ENCODE measurements around the gene COL4A2.

The COL4A2 gene

GRCh38 chr13:110466266-110466915, 159.3 kb downstream of the COL4A2 start:
- H3K9me3 ChIP-seq (ENCODE audit: insufficient read depth, low read length): no peaks in the 10 kb centered on the region
- H3K4me3 ChIP-seq (ENCODE audit: insufficient read length, low read depth): no peak overlapping the region
- H3K4me1 ChIP-seq (ENCODE audit: insufficient read depth, insufficient read length): no peaks in the 10 kb centered on the region
- no peak for DNase-seq (ENCODE audit: low read depth, low spot score)
- H3K36me3 ChIP-seq (ENCODE audit: insufficient read depth, insufficient read length, low read length): peaks cover 87% of the 10 kb centered on the region
- H3K27me3 ChIP-seq (ENCODE audit: insufficient read depth, insufficient read length): no peaks in the 10 kb centered on the region
- no peak overlapping the region for H3K9ac ChIP-seq (ENCODE audit: insufficient read length, low read depth)
- TF ChIP-seq SUZ12 (IDR thresholded peaks at IDR 0.05; ENCODE audit: extremely low read depth, insufficient read depth, insufficient read length) (no peak), YY1 (IDR thresholded peaks at IDR 0.05; ENCODE audit: insufficient read depth, insufficient read length) (no peak), ZNF274 (IDR thresholded peaks at IDR 0.05; ENCODE audit: low read depth, low read length) (no peak)

GRCh38 chr13:110467516-110468110, 160.5 kb downstream of the COL4A2 start:
- no peak overlapping the region for H3K9ac ChIP-seq (ENCODE audit: insufficient read length, low read depth)
- H3K4me3 ChIP-seq (ENCODE audit: insufficient read length, low read depth): no peak overlapping the region
- DNase-seq (ENCODE audit: low read depth, low spot score): no peak
- no peak for TF ChIP-seq ZNF274 (IDR thresholded peaks at IDR 0.05; ENCODE audit: low read depth, low read length)
- no peaks in the 10 kb centered on the region for H3K4me1 ChIP-seq (ENCODE audit: insufficient read depth, insufficient read length)
- H3K36me3 ChIP-seq (ENCODE audit: insufficient read depth, insufficient read length, low read length): peaks cover 87% of the 10 kb centered on the region
- no peaks in the 10 kb centered on the region for H3K27me3 ChIP-seq (ENCODE audit: insufficient read depth, insufficient read length)
- H3K9me3 ChIP-seq (ENCODE audit: insufficient read depth, low read length): no peaks in the 10 kb centered on the region

GRCh38 chr13:110468986-110469495, 162.0 kb downstream of the COL4A2 start:
- Histone ChIP-seq H3K4me3 (ENCODE audit: insufficient read length, low read depth) (no peak overlapping the region), H3K9me3 (ENCODE audit: insufficient read depth, low read length) (no peaks in the 10 kb centered on the region), H3K27me3 (ENCODE audit: insufficient read depth, insufficient read length) (no peaks in the 10 kb centered on the region), H3K9ac (ENCODE audit: insufficient read length, low read depth) (no peak overlapping the region), H3K36me3 (ENCODE audit: insufficient read depth, insufficient read length, low read length) (peaks cover 83% of the 10 kb centered on the region), H3K4me1 (ENCODE audit: insufficient read depth, insufficient read length) (no peaks in the 10 kb centered on the region)
- DNase-seq (ENCODE audit: low read depth, low spot score): no peak
- no peak for TF ChIP-seq YY1 (IDR thresholded peaks at IDR 0.05; ENCODE audit: insufficient read depth, insufficient read length)
- no peak for TF ChIP-seq SUZ12 (IDR thresholded peaks at IDR 0.05; ENCODE audit: extremely low read depth, insufficient read depth, insufficient read length)
- TF ChIP-seq ZNF274 (IDR thresholded peaks at IDR 0.05; ENCODE audit: low read depth, low read length): no peak

GRCh38 chr13:110469597-110469996, 162.5 kb downstream of the COL4A2 start:
- Histone ChIP-seq H3K4me3 (ENCODE audit: insufficient read length, low read depth) (no peak overlapping the region), H3K4me1 (ENCODE audit: insufficient read depth, insufficient read length) (no peaks in the 10 kb centered on the region), H3K27me3 (ENCODE audit: insufficient read depth, insufficient read length) (no peaks in the 10 kb centered on the region), H3K36me3 (ENCODE audit: insufficient read depth, insufficient read length, low read length) (peaks cover 83% of the 10 kb centered on the region), H3K9me3 (ENCODE audit: insufficient read depth, low read length) (no peaks in the 10 kb centered on the region), H3K9ac (ENCODE audit: insufficient read length, low read depth) (no peak overlapping the region)
- DNase-seq (ENCODE audit: low read depth, low spot score): no peak
- no peak for TF ChIP-seq YY1 (IDR thresholded peaks at IDR 0.05; ENCODE audit: insufficient read depth, insufficient read length)
- no peak for TF ChIP-seq SUZ12 (IDR thresholded peaks at IDR 0.05; ENCODE audit: extremely low read depth, insufficient read depth, insufficient read length)
- no peak for TF ChIP-seq ZNF274 (IDR thresholded peaks at IDR 0.05; ENCODE audit: low read depth, low read length)

DNA sequence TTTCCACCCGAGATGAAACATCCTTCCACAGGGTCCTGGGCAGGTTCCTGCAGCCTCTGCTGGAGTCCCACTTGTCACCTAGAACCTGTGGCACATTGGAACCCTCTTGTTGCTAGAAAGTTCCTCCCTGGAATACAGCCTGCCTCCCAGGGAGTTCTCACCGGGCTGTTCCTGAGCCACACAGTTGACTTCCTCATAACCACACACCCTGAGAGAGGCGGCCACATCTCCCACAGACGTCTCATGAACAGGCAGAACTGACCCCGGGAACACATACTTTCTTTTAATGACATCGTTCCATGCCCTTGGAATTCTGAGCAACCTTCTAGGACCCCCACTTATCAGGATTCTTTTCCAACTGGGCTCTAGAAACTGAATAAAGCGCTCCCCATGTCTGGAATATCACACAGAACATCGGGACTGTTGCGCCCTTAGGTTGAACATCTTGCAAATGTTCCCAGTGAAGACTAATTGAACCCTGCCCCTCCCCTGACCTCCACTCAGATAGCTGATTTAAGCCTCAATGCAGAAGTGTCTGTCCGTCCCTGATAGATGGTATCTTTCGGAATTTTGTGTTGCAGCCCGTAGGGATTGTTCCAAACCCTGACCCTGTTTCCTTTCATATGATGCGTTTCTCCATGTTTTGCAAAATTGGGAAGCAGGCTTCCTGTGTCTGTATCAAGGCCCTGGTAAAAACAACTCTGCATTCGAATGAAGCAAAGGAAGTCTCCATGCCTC, 163.4 kb downstream of the COL4A2 start:
- H3K27me3 ChIP-seq (ENCODE audit: insufficient read depth, insufficient read length): no peaks in the 10 kb centered on the region
- TF ChIP-seq ZNF274 (IDR thresholded peaks at IDR 0.05; ENCODE audit: low read depth, low read length): no peak
- TF ChIP-seq SUZ12 (IDR thresholded peaks at IDR 0.05; ENCODE audit: extremely low read depth, insufficient read depth, insufficient read length): no peak
- TF ChIP-seq YY1 (IDR thresholded peaks at IDR 0.05; ENCODE audit: insufficient read depth, insufficient read length): no peak
- H3K9me3 ChIP-seq (ENCODE audit: insufficient read depth, low read length): no peaks in the 10 kb centered on the region
- peaks cover 85% of the 10 kb centered on the region for H3K36me3 ChIP-seq (ENCODE audit: insufficient read depth, insufficient read length, low read length)
- H3K9ac ChIP-seq (ENCODE audit: insufficient read length, low read depth): no peak overlapping the region
- no peak for DNase-seq (ENCODE audit: low read depth, low spot score)
- no peak overlapping the region for H3K4me3 ChIP-seq (ENCODE audit: insufficient read length, low read depth)
- H3K4me1 ChIP-seq (ENCODE audit: insufficient read depth, insufficient read length): no peaks in the 10 kb centered on the region

DNA sequence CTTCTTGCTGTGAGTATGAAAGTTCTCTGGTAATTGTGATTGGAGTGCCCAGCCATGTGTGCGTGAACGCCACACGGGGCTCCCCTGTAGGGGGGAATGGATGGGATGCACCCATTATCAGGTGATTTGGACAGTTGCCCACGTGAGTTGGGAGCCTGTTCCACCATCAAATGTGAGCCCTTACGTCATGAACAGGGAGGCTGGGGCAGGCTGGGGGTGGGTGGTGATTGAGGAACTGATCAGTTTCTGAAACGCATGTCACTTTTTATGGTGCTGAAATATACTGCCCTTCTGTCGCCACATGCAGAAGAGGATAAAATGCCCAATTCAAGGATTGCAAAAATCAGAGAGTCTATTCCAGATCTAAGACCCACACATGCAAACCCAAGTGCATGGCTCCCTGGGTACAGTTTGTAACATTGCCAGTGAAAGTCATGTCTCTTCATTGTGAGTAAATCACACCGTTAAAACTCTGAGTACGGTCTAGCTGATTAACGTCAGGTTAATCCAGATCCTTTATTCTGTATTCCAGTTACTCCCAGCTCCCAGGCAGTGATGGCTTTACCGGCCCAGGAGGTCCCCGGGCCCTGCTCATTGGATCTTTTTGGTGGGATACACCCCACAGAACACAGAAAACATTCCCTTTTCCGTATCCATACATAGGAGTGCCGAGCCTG, 164.2 kb downstream of the COL4A2 start:
- Histone ChIP-seq H3K4me3 (ENCODE audit: insufficient read length, low read depth) (no peak overlapping the region), H3K4me1 (ENCODE audit: insufficient read depth, insufficient read length) (no peaks in the 10 kb centered on the region), H3K36me3 (ENCODE audit: insufficient read depth, insufficient read length, low read length) (peaks cover 85% of the 10 kb centered on the region), H3K27me3 (ENCODE audit: insufficient read depth, insufficient read length) (no peaks in the 10 kb centered on the region), H3K9me3 (ENCODE audit: insufficient read depth, low read length) (no peaks in the 10 kb centered on the region), H3K9ac (ENCODE audit: insufficient read length, low read depth) (no peak overlapping the region)
- TF ChIP-seq ZNF274 (IDR thresholded peaks at IDR 0.05; ENCODE audit: low read depth, low read length): no peak
- no peak for TF ChIP-seq YY1 (IDR thresholded peaks at IDR 0.05; ENCODE audit: insufficient read depth, insufficient read length)
- no peak for TF ChIP-seq SUZ12 (IDR thresholded peaks at IDR 0.05; ENCODE audit: extremely low read depth, insufficient read depth, insufficient read length)
- DNase-seq (ENCODE audit: low read depth, low spot score): no peak

GRCh38 chr13:110471833-110472162, 164.7 kb downstream of the COL4A2 start:
- Histone ChIP-seq H3K9me3 (ENCODE audit: insufficient read depth, low read length) (no peaks in the 10 kb centered on the region), H3K36me3 (ENCODE audit: insufficient read depth, insufficient read length, low read length) (peaks cover 85% of the 10 kb centered on the region), H3K27me3 (ENCODE audit: insufficient read depth, insufficient read length) (no peaks in the 10 kb centered on the region), H3K9ac (ENCODE audit: insufficient read length, low read depth) (no peak overlapping the region), H3K4me3 (ENCODE audit: insufficient read length, low read depth) (no peak overlapping the region), H3K4me1 (ENCODE audit: insufficient read depth, insufficient read length) (no peaks in the 10 kb centered on the region)
- no peak for DNase-seq (ENCODE audit: low read depth, low spot score)
- TF ChIP-seq SUZ12 (IDR thresholded peaks at IDR 0.05; ENCODE audit: extremely low read depth, insufficient read depth, insufficient read length) (no peak), ZNF274 (IDR thresholded peaks at IDR 0.05; ENCODE audit: low read depth, low read length) (no peak), YY1 (IDR thresholded peaks at IDR 0.05; ENCODE audit: insufficient read depth, insufficient read length) (no peak)
